ENCODE measurements around the gene PYDC2.

Gene PYDC2

GRCh38 chr3:191431160-191431822 is 29.7 kb upstream of the PYDC2 start:
- no peak overlapping the region for H3K9ac ChIP-seq (ENCODE audit: low read length)
- H3K4me1 ChIP-seq (ENCODE audit: control insufficient read depth, low read depth, low read length) = peaks cover 6% of the 10 kb centered on the region
- no peaks in the 10 kb centered on the region for H3K9me3 ChIP-seq (ENCODE audit: control insufficient read depth, low read depth, low read length)
- no peaks in the 10 kb centered on the region for H3K36me3 ChIP-seq (ENCODE audit: control insufficient read depth, low read depth, low read length)
- no peak overlapping the region for H3K27ac ChIP-seq (ENCODE audit: low read length)
- H3K27me3 ChIP-seq (ENCODE audit: control insufficient read depth, insufficient read depth, low read length) = no peaks in the 10 kb centered on the region
- H3K4me3 ChIP-seq (ENCODE audit: low read length) = no peak overlapping the region

- H3K36me3 ChIP-seq (ENCODE audit: control insufficient read depth, low read depth, low read length) = no peaks in the 10 kb centered on the region
- no peak overlapping the region for H3K9ac ChIP-seq (ENCODE audit: low read length)
Measured at GRCh38 chr3:191432162-191432561, 28.8 kb upstream of the PYDC2 start.

GRCh38 chr3:191434024-191434423 is 26.9 kb upstream of the PYDC2 start:
- Histone ChIP-seq H3K4me3 (ENCODE audit: low read length) (no peak overlapping the region), H3K9me3 (ENCODE audit: control insufficient read depth, low read depth, low read length) (no peaks in the 10 kb centered on the region), H3K27me3 (ENCODE audit: control insufficient read depth, insufficient read depth, low read length) (no peaks in the 10 kb centered on the region), H3K36me3 (ENCODE audit: control insufficient read depth, low read depth, low read length) (no peaks in the 10 kb centered on the region), H3K9ac (ENCODE audit: low read length) (no peak overlapping the region), H3K27ac (ENCODE audit: low read length) (no peak overlapping the region), H3K4me1 (ENCODE audit: control insufficient read depth, low read depth, low read length) (no peaks in the 10 kb centered on the region)

More at GRCh38 chr3:191432162-191432561, 28.8 kb upstream of the PYDC2 start:
- peaks cover 6% of the 10 kb centered on the region for H3K4me1 ChIP-seq (ENCODE audit: control insufficient read depth, low read depth, low read length)
- H3K9me3 ChIP-seq (ENCODE audit: control insufficient read depth, low read depth, low read length) = no peaks in the 10 kb centered on the region
- no peak overlapping the region for H3K27ac ChIP-seq (ENCODE audit: low read length)
- no peaks in the 10 kb centered on the region for H3K27me3 ChIP-seq (ENCODE audit: control insufficient read depth, insufficient read depth, low read length)
- H3K4me3 ChIP-seq (ENCODE audit: low read length) = no peak overlapping the region

DNA sequence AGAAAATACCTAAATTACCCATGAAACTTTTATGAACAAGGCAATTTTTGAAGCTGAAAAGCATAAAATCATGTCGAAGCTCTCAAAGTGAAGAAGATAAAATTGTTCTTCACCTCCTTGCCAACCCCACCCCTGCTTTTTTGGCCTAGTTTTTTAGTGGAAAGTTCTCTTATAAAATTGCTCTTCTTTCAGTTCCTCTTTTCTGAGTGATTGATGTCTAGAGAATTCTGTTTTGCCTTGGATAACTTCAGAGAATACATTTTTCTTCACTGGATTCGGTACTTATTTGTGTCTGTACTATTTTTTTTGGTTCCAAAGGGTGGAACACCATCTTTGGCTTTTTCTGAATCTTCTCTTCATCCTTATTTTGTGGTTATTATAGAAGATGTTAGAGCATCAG is 25.0 kb upstream of the PYDC2 start:
- H3K36me3 ChIP-seq (ENCODE audit: control insufficient read depth, low read depth, low read length) = no peaks in the 10 kb centered on the region
- H3K9ac ChIP-seq (ENCODE audit: low read length) = no peak overlapping the region
- no peaks in the 10 kb centered on the region for H3K9me3 ChIP-seq (ENCODE audit: control insufficient read depth, low read depth, low read length)
- no peaks in the 10 kb centered on the region for H3K27me3 ChIP-seq (ENCODE audit: control insufficient read depth, insufficient read depth, low read length)
- H3K4me3 ChIP-seq (ENCODE audit: low read length) = no peak overlapping the region
- H3K27ac ChIP-seq (ENCODE audit: low read length) = no peak overlapping the region
- H3K4me1 ChIP-seq (ENCODE audit: control insufficient read depth, low read depth, low read length) = no peaks in the 10 kb centered on the region

DNA sequence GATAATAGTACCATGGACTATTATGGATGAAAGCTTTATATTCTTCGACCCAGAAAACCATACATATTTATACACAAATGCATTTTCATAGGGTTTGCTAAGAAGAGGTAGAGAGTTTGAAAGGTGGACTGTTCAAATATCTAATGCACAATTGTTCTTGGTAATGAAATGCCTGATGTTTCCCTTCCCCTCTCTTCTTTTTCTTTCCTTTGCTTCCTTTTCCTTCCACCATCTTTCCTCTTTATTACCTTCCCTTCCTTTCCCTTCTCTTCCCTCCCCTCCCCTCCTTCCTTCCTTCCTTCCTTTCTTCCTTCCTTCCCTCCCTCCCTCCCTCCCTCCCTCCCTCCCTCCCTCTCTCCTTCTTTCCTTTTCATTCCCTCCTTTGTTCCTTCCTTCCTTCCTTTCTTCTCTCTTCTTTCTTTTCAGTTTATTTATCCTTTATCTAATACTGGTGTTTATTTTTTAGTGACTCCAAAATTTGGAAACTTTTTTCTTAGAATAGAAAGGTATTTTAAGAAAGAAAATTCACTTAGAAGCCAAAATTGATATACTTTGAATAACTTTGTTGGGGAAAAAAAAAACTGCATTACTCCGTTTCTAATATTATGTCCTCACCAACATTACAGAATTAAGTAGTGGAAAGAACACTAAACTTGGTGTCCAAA is 22.7 kb upstream of the PYDC2 start:
- no peaks in the 10 kb centered on the region for H3K27me3 ChIP-seq (ENCODE audit: control insufficient read depth, insufficient read depth, low read length)
- no peaks in the 10 kb centered on the region for H3K36me3 ChIP-seq (ENCODE audit: control insufficient read depth, low read depth, low read length)

DNA sequence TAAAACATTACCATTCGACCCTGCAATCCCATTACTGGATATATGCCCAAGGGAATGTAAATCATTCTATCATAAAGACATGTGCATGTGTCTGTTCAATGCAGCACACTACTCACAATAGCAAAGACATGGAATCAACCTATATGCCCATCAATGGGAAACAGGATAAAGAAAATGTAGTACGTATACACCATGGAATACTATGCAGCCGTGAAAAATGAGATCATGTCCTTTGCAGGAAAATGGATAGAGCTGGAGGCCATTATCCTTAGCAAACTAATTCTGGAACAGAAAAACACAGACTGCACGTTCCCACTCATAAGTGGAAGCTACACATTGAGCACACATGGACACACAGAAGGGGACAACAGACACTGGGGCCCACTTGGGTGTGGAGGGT is 20.4 kb upstream of the PYDC2 start:
- Histone ChIP-seq H3K9ac (ENCODE audit: low read length) (no peak overlapping the region), H3K9me3 (ENCODE audit: control insufficient read depth, low read depth, low read length) (no peaks in the 10 kb centered on the region), H3K36me3 (ENCODE audit: control insufficient read depth, low read depth, low read length) (no peaks in the 10 kb centered on the region), H3K4me3 (ENCODE audit: low read length) (no peak overlapping the region), H3K27me3 (ENCODE audit: control insufficient read depth, insufficient read depth, low read length) (no peaks in the 10 kb centered on the region), H3K4me1 (ENCODE audit: control insufficient read depth, low read depth, low read length) (no peaks in the 10 kb centered on the region), H3K27ac (ENCODE audit: low read length) (no peak overlapping the region)

More for the DNA sequence above, 22.7 kb upstream of the PYDC2 start:
- no peaks in the 10 kb centered on the region for H3K4me1 ChIP-seq (ENCODE audit: control insufficient read depth, low read depth, low read length)
- H3K27ac ChIP-seq (ENCODE audit: low read length) = no peak overlapping the region
- no peak overlapping the region for H3K9ac ChIP-seq (ENCODE audit: low read length)
- H3K4me3 ChIP-seq (ENCODE audit: low read length) = no peak overlapping the region
- no peaks in the 10 kb centered on the region for H3K9me3 ChIP-seq (ENCODE audit: control insufficient read depth, low read depth, low read length)

- Histone ChIP-seq H3K27ac (ENCODE audit: low read length) (no peak overlapping the region), H3K4me3 (ENCODE audit: low read length) (no peak overlapping the region), H3K27me3 (ENCODE audit: control insufficient read depth, insufficient read depth, low read length) (no peaks in the 10 kb centered on the region)
Measured at GRCh38 chr3:191441687-191442086, 19.3 kb upstream of the PYDC2 start.

GRCh38 chr3:191444569-191444968 is 16.4 kb upstream of the PYDC2 start:
- H3K27me3 ChIP-seq (ENCODE audit: control insufficient read depth, insufficient read depth, low read length) = no peaks in the 10 kb centered on the region
- H3K9ac ChIP-seq (ENCODE audit: low read length) = no peak overlapping the region
- no peaks in the 10 kb centered on the region for H3K36me3 ChIP-seq (ENCODE audit: control insufficient read depth, low read depth, low read length)
- H3K4me1 ChIP-seq (ENCODE audit: control insufficient read depth, low read depth, low read length) = no peaks in the 10 kb centered on the region
- H3K4me3 ChIP-seq (ENCODE audit: low read length) = no peak overlapping the region
- H3K9me3 ChIP-seq (ENCODE audit: control insufficient read depth, low read depth, low read length) = no peaks in the 10 kb centered on the region
- H3K27ac ChIP-seq (ENCODE audit: low read length) = no peak overlapping the region

More at GRCh38 chr3:191441687-191442086, 19.3 kb upstream of the PYDC2 start:
- Histone ChIP-seq H3K36me3 (ENCODE audit: control insufficient read depth, low read depth, low read length) (no peaks in the 10 kb centered on the region), H3K4me1 (ENCODE audit: control insufficient read depth, low read depth, low read length) (no peaks in the 10 kb centered on the region), H3K9ac (ENCODE audit: low read length) (no peak overlapping the region), H3K9me3 (ENCODE audit: control insufficient read depth, low read depth, low read length) (no peaks in the 10 kb centered on the region)

DNA sequence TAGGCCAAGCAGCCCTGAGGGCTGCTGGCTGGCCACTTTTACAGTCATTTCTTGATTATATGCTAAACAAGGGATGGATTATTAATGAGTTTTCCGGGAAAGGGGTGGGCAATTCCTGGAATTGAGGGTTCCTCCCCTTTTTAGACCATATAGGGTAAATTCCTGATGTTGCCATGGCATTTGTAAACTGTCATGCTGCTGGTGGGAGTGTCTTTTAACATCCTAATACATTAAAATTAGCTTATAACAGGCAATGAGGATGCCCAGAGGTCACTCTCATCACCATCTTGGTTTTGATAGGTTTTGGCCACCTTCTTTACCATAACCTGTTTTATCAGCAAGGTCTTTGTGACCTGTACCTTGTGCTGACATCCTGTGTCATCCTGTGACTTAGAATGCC is 11.7 kb upstream of the PYDC2 start:
- Histone ChIP-seq H3K4me1 (ENCODE audit: control insufficient read depth, low read depth, low read length) (no peaks in the 10 kb centered on the region), H3K4me3 (ENCODE audit: low read length) (no peak overlapping the region), H3K9me3 (ENCODE audit: control insufficient read depth, low read depth, low read length) (no peaks in the 10 kb centered on the region), H3K9ac (ENCODE audit: low read length) (no peak overlapping the region), H3K27ac (ENCODE audit: low read length) (no peak overlapping the region), H3K27me3 (ENCODE audit: control insufficient read depth, insufficient read depth, low read length) (no peaks in the 10 kb centered on the region), H3K36me3 (ENCODE audit: control insufficient read depth, low read depth, low read length) (no peaks in the 10 kb centered on the region)

GRCh38 chr3:191455257-191455952 is 5.6 kb upstream of the PYDC2 start:
- Histone ChIP-seq H3K36me3 (ENCODE audit: control insufficient read depth, low read depth, low read length) (no peaks in the 10 kb centered on the region), H3K9me3 (ENCODE audit: control insufficient read depth, low read depth, low read length) (no peaks in the 10 kb centered on the region), H3K27me3 (ENCODE audit: control insufficient read depth, insufficient read depth, low read length) (no peaks in the 10 kb centered on the region), H3K9ac (ENCODE audit: low read length) (no peak overlapping the region), H3K4me3 (ENCODE audit: low read length) (no peak overlapping the region), H3K27ac (ENCODE audit: low read length) (no peak overlapping the region), H3K4me1 (ENCODE audit: control insufficient read depth, low read depth, low read length) (no peaks in the 10 kb centered on the region)

DNA sequence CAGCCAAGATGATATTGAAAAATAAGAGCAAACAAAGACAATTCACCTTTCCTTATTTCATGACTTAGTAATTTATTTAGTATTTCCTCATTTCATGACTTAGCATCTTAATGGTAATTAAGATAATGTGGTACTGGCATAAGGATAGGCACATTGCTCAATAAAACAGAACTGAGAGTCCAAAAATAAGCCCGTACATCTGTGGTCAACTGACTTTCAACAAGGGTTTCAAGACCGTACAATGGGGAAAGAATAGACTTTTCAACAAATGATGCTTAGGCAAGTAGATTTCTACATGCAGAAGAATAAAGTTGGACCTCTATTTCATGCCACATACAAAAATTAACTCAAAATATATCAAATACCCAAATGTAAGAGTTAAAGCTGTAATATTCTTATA is 603 bp upstream of the PYDC2 start:
- no peak overlapping the region for H3K4me3 ChIP-seq (ENCODE audit: low read length)
- no peak overlapping the region for H3K27ac ChIP-seq (ENCODE audit: low read length)
- H3K36me3 ChIP-seq (ENCODE audit: control insufficient read depth, low read depth, low read length) = no peaks in the 10 kb centered on the region
- H3K27me3 ChIP-seq (ENCODE audit: control insufficient read depth, insufficient read depth, low read length) = no peaks in the 10 kb centered on the region
- no peaks in the 10 kb centered on the region for H3K9me3 ChIP-seq (ENCODE audit: control insufficient read depth, low read depth, low read length)
- no peak overlapping the region for H3K9ac ChIP-seq (ENCODE audit: low read length)
- no peaks in the 10 kb centered on the region for H3K4me1 ChIP-seq (ENCODE audit: control insufficient read depth, low read depth, low read length)

Data from iPS-18a (cell line).